Ascending aorta (tissue), 2 donors: ENCODE data around the gene FCGR3A. TPM values are rescaled to one million over a fixed set of nuclear protein-coding genes. Genes with fewer than 3 reads are reported as not detected.

Source experiments
- DNase-seq, 2 donors: peaks; one replicate each; pipeline ENCODE4 v3.0.0-alpha.2; 2019; ENCODE audit warnings: low spot score in 2 of 2
- H3K27ac ChIP-seq, 2 donors: fragments of 200-600 bp; sonication (generic); one replicate each; pipeline ENCODE4 v1.5.1; 2016 to 2017; ENCODE audit warnings: mild to moderate bottlenecking in 1 of 2
- H3K27me3 ChIP-seq: fragments of 200-600 bp; sonication (generic); one replicate; pipeline ENCODE4 v1.5.1; 2017
- H3K36me3 ChIP-seq, 2 donors: fragments of 200-600 bp; sonication (generic); one replicate each; pipeline ENCODE4 v1.5.1; 2016
- H3K4me1 ChIP-seq, 2 donors: fragments of 200-600 bp; sonication (generic); one replicate each; pipeline ENCODE4 v1.5.1; 2016 to 2017; ENCODE audit warnings: mild to moderate bottlenecking in 1 of 2
- H3K4me3 ChIP-seq, 2 donors: fragments of 200-600 bp; sonication (generic); one replicate each; pipeline ENCODE4 v1.5.1; 2016 to 2017; ENCODE audit warnings: mild to moderate bottlenecking in 1 of 2
- H3K9me3 ChIP-seq, 2 donors: fragments of 200-600 bp; sonication (generic); one replicate each; pipeline ENCODE4 v1.5.1; 2016
- intact Hi-C: fragments of 100-400 bp; cut with DNase I; formaldehyde crosslinking; loops from one replicate; pipeline ENCODE4 v1.15.1; 2023
- total RNA-seq: library from RNA; depleted of rRNA; stranded (reverse); fragments of >200 nt; gene quantifications from one replicate; pipeline ENCODE4 v1.1.0, GENCODE V29; 2016
- TF ChIP-seq, protein P1 (sequence below), 3 experiments: fragments of 200-600 bp in 2 of 3; fragments of 450-650 bp in 1 of 3; sonication (generic) in 2 of 3; IDR thresholded peaks; one replicate each; pipeline ENCODE4 v1.5.1; 2016 to 2019; ENCODE audit warnings: antibody characterized with exemption in 3 of 3, mild to moderate bottlenecking in 1 of 3, moderate library complexity in 1 of 3

The FCGR3A gene
- total RNA-seq, 1 donor from 2014 or later, result 8.8 TPM

DNA sequence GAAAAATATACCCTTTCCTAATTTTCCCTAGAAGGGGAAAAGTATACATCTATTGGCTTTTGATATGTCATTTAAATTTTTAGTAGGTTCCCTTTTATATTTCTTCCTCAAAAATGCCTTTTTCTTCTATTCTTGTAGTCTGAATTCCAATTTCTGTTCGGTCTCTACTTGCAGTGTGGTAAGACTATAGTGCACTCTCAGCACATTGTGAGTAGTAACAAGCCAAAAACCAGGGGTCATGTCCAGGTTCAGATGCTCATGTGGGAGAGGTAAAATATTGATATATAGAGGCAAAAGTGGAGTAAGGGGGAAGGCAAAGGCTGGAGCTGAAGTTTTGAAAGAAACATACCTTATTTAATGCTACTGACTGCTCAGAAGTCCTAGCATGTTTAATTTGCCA is 48.4 kb downstream of the FCGR3A start:
- Histone ChIP-seq H3K36me3 (no peaks in the 10 kb centered on the region), H3K4me1 (no peaks in the 10 kb centered on the region), H3K27me3 (no peaks in the 10 kb centered on the region), H3K4me3 (no peak overlapping the region), H3K27ac (no peak overlapping the region), H3K9me3 (no peaks in the 10 kb centered on the region)
- intact Hi-C loops, result no loop called here
- TF ChIP-seq, protein P1, sequence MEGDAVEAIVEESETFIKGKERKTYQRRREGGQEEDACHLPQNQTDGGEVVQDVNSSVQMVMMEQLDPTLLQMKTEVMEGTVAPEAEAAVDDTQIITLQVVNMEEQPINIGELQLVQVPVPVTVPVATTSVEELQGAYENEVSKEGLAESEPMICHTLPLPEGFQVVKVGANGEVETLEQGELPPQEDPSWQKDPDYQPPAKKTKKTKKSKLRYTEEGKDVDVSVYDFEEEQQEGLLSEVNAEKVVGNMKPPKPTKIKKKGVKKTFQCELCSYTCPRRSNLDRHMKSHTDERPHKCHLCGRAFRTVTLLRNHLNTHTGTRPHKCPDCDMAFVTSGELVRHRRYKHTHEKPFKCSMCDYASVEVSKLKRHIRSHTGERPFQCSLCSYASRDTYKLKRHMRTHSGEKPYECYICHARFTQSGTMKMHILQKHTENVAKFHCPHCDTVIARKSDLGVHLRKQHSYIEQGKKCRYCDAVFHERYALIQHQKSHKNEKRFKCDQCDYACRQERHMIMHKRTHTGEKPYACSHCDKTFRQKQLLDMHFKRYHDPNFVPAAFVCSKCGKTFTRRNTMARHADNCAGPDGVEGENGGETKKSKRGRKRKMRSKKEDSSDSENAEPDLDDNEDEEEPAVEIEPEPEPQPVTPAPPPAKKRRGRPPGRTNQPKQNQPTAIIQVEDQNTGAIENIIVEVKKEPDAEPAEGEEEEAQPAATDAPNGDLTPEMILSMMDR (IDR thresholded peaks at IDR 0.05), result no peak
- DNase-seq, result no peak

DNA sequence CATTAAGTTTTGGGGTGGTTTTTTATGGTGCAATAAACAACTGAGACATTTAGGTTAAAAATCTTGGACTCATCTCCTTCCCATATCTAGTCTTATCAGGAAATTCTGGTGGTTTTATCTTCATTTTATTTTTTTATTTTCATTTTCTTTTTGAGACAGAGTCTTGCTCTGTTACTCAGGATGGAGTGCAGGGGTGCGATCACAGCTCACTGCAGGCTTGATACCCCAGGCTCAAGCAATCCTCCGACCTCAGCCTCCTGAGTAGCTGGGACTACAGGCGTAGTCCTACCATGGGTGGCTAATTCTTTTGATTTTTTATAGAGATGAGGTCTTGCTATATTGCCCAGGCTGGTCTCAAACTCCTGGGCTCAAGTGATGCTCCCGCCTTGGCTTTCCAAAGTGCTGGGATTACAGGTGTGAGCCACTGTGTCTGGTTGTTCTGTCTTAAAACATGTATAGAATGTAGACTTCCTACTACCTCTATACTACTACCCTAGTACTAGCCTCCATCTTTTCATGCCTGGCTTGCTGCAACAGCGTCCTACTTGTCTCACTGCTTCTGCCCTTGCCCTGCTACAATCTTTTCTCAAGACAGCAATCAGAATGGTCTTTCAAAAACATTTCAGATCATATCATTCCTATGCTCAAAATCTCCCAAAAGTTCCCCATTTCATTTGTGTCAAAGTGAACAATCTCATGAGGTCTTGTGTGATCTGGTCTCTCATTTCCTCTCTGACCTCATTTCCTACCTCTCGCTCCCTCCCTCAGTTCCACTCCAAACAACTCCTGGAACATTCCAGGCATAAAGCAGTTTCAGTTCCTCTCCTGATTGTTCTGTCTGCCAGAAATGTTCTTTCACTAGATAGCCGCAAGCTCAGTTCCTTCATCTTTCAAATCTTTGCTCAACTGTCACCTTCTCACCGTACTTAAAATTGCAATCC is 50.2 kb downstream of the FCGR3A start:
- Histone ChIP-seq H3K9me3 (no peaks in the 10 kb centered on the region), H3K27ac (no peak overlapping the region), H3K27me3 (no peaks in the 10 kb centered on the region), H3K4me1 (no peaks in the 10 kb centered on the region), H3K4me3 (no peak overlapping the region), H3K36me3 (no peaks in the 10 kb centered on the region)
- intact Hi-C loops, result no loop called here
- no peak for DNase-seq
- TF ChIP-seq, protein P1 (IDR thresholded peaks at IDR 0.05), result no peak

DNA sequence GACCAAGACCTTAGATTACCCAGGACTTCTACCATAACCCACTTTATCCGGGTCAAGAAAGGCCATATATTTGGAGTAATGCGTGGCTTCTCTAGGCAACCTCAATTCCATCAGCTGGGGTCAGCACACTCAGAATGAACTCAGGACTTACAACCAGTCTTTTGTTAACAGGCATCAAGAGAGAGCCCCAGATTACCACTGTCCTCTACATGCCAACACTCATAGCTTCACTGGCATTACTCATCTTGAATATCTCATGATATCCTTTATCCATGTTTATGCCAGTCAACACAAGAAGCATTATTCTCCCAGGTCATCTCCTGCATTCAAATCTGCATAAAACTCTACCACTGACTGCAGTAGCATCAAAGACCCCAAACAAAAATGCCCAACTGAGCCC is 51.0 kb downstream of the FCGR3A start:
- TF ChIP-seq, protein P1 (IDR thresholded peaks at IDR 0.05), result no peak
- Histone ChIP-seq H3K27me3 (no peaks in the 10 kb centered on the region), H3K27ac (no peak overlapping the region), H3K4me1 (no peaks in the 10 kb centered on the region), H3K4me3 (no peak overlapping the region), H3K36me3 (no peaks in the 10 kb centered on the region), H3K9me3 (no peaks in the 10 kb centered on the region)
- DNase-seq, result no peak
- intact Hi-C loops, result no loop called here

DNA sequence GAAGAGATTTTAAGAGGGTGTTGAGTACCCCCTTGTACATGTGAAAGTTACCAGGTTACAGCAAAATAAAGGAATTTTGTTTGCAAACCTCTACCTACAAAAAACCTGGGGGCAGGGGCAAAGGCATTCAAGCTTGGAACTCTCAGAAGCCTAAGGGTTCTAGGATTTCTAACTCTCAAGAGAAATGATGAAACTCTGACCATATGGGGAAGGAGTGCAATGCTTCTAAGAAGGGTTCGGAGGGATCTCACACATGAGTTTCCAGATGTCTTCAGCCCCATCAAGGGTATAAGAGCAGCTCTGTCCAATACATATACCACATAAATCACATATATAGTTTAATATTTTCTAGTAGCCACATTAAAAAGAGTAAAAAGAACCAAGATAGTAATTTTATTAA is 51.7 kb downstream of the FCGR3A start:
- Histone ChIP-seq H3K4me3 (no peak overlapping the region), H3K9me3 (no peaks in the 10 kb centered on the region), H3K27me3 (no peaks in the 10 kb centered on the region), H3K27ac (no peak overlapping the region), H3K36me3 (no peaks in the 10 kb centered on the region), H3K4me1 (no peaks in the 10 kb centered on the region)
- no peak for DNase-seq
- intact Hi-C loops, result no loop called here
- TF ChIP-seq, protein P1 (IDR thresholded peaks at IDR 0.05), result no peak

DNA sequence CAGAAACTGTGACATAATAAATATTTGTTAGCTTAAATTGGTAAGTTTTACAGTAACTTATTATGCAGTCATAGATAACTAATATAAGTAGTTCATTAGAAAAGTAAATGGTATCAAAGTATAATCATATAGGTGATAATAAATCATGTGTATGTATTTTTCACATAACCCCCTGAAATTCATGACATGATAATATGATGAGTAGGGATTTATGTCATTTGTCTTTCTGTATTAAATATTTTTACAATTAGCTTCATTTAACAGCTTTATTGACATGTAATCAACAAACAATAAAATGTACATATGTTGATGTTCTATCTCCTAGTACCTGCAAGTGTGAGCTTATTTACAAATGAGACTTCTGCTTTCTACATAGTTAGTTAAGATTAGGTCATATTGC is 54.1 kb downstream of the FCGR3A start:
- Histone ChIP-seq H3K4me1 (no peaks in the 10 kb centered on the region), H3K4me3 (no peak overlapping the region), H3K9me3 (no peaks in the 10 kb centered on the region), H3K27ac (no peak overlapping the region), H3K27me3 (no peaks in the 10 kb centered on the region), H3K36me3 (no peaks in the 10 kb centered on the region)
- intact Hi-C loops, result no loop called here
- no peak for DNase-seq
- TF ChIP-seq, protein P1 (IDR thresholded peaks at IDR 0.05), result no peak
